OCI-M2 (cell line): ENCODE results near the gene RUVBL2.

Experiments
- DNase-seq: peaks from one replicate; lab custom pipeline; 2025; ENCODE audit not compliant: unreplicated experiment; lab: John Stamatoyannopoulos, UW

The RUVBL2 gene

DNA sequence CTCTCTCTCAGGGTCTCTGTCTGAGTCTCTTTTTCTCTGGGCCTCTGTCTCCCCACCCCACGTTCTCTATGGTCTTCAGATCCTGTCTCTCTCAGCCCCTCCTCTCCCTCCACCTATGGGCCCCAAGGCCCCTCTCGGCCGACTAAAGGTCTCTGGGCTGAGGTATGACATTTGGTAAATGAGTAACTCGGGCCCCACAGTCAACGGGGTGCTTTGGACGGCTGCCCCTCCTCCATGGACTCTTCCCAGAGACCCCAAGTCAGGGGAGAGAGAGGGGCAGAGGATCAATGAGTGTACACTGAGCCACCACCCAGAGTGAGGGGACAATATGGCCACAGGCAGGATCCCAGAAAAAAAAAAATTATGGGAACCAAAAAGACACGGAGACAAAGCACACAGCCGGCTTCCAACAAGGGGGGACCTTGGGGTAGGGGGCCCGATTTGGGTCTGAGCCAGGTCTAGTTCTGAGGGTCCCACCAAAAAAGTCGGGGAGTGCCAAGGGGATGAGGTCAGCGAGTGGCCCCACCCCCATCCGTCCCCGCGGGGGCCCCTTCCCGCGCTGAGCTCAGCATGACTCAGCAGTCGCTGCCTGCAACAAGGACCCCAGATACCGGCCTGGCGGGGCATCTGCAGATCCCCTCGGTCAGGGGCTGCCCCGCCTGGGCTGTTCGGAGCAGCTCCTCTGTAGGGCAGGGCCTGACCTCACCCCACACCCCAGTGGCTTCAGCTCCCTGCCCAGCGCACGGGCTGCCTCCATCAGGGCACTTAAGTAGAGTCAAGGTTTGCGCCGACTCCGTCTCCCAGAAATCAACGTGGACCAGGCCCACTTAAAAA lies 30.1 kb upstream of the RUVBL2 start:
- peak; percentile 47 for DNase-seq

DNA sequence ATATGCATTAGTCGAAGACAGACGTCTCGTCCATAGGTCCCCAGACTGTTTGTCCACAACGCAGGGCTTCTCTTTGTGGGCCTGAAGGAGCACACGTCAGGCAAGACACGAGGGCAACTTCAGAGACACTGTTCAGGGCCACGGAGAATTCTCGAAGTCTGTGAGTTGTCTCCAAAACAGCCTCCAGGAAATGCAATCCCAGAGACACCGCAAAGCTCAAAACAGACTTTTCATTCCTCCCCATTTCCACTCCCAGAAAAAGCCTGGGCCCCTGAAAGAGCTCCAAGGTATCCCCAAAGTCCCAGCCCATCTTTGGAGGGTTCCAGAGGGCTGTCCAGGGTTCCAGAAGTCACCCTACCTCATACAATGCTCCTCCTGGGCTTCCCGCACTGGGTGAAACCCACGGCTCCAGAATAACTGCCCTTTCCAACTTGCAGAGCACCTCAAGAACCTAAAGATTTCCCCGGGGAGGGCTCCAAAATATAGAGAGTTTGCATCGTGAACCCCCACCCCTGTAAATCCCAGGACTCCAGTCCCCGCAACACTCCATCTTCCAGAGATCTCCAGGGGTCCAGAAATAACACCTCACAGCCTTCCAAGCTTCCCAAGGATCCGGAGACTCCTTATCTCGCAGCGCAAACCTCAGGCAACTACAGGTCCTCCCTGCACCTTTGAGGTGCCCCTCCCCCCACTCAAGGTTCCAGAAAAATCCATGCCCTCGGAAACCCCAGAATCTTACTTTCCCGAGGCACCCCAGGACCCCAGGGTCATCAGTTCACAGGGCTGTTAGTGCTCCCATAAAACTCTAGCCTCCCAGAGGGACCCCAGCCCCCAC lies 29.3 kb upstream of the RUVBL2 start:
- no peak for DNase-seq

DNA sequence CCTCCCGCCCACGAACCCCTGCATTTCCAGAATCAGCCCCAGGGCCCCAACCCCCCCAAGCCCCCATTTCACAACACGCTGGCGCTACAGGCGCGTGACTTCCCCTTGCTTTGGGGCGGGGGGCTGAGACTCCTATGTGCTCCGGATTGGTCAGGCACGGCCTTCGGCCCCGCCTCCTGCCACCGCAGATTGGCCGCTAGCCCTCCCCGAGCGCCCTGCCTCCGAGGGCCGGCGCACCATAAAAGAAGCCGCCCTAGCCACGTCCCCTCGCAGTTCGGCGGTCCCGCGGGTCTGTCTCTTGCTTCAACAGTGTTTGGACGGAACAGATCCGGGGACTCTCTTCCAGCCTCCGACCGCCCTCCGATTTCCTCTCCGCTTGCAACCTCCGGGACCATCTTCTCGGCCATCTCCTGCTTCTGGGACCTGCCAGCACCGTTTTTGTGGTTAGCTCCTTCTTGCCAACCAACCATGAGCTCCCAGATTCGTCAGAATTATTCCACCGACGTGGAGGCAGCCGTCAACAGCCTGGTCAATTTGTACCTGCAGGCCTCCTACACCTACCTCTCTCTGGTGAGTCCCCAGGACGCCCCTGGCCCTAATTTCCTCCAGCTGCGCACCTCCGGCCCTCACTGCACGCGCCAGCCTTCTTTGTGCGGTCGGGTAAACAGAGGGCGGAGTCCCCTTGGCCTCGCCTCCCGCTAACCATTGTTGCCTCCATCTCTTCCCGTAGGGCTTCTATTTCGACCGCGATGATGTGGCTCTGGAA lies 28.5 kb upstream of the RUVBL2 start, which contains the start of gene FTL:
TSS of gene FTL (plus strand) at position 270 of the 766 bp plus-strand sequence. CDS start at position 469, 199 bp downstream.
- DNase-seq = peak; percentile 91

DNA sequence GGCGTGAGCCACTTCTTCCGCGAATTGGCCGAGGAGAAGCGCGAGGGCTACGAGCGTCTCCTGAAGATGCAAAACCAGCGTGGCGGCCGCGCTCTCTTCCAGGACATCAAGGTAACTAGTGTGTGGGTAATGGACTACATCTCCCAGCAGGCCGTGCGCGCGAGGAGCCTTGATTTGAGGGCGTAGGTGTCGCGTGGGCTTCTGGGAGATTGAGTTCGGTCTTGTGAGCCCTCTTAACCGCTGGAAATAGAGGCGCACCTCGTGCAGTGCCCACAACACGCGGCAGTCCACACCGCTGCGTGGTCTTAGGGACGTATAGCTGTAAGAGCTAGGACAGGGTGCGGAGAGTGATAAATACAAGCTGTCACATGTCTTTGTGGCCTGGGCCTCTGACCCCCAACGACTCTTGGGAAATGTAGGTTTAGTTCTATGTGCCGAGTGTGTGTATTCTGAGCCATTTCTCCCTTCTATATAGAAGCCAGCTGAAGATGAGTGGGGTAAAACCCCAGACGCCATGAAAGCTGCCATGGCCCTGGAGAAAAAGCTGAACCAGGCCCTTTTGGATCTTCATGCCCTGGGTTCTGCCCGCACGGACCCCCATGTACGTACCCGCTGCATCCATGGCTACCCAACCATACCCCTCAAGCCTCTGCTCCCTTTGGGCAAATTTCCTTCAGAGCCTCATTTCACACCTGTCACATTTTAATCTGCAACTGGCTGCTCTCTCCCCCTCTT lies 27.7 kb upstream of the RUVBL2 start:
- DNase-seq = peak; percentile 28

DNA sequence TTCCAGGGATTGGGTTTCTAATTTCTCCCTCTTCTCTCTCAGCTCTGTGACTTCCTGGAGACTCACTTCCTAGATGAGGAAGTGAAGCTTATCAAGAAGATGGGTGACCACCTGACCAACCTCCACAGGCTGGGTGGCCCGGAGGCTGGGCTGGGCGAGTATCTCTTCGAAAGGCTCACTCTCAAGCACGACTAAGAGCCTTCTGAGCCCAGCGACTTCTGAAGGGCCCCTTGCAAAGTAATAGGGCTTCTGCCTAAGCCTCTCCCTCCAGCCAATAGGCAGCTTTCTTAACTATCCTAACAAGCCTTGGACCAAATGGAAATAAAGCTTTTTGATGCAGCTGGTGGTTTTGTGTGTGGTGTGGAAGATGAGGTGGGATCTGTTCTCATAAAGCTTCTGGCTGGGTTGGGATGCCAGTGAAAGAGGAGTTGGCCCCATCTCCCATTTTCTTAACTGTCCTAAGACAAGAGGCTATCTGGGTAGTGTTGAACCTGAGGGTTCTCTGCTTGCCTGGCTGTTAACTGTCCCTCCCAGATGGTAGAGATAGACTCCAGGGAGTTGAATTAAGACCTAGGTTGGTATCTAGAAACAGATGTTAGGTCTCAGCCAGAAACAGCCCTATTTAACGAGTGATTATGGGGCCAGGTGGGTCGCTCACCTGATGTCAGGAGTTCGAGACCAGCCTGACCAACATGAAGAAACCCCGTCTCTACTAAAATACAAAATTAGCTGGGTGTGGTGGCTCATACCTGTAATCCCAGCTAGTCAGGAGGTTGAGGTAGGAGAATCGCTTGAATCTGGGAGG lies 26.9 kb upstream of the RUVBL2 start:
- no peak for DNase-seq

DNA sequence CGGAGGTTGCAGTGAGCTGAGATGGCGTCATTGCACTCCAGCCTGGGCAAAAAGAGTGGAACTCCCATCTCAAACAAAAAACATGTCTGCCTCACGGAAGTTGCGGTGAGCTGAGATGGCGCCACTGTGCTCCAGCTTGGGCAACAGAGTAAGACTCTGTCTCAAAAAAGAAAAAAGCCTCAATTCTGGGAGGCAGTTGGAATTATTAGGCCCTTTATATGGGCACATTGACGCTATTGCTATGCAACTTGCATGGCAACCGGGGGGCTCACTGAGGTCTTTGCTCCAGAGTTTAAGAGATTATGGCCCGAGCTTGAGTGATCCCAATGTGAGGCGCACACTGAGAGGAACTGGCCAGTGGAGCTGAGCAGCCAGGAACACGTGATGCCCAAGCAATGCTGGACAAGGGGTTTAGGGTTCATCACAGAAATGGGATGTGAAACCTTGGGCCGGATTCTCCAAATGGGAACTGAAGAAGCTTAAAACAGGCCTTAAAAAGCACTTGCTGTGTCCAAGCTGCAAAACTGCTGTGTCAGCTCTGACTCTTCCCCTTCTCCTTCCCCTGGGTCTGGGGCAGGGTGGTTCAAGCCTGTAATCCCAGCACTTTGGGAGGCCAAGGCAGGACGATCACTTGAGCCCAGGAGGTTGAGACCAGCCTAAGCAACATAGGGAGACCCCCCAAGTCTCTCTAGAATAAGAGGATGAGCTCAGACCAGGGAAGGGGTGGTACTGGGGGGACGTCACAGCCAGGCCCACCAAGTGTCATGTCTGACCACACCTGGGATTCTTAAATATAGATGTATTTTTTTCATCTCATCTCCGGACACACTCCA lies 26.1 kb upstream of the RUVBL2 start:
- DNase-seq = no peak

DNA sequence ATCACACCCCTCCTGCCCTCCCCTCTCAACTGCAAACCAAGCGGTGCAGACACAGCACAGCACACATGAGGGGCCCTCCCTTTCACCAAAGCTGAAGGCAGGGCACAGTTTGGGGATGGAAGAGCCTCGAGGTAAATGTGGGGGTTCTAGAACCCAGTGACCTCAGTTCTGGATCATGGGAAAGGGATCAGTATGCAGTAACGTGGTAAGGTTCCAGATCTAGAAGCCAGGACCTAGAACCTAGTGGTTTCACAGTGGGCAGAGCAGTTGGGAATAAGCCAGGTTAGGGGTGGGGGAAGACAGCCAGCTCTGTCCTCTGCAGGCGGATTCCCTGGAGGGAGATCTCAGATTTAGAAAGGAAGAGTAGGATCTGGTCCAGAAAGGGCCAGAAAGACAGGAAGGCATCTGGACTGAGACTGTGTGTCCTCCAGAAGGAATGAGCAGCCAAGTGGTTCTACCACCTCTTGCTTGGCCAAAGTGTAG lies 25.5 kb upstream of the RUVBL2 start:
- no peak for DNase-seq

DNA sequence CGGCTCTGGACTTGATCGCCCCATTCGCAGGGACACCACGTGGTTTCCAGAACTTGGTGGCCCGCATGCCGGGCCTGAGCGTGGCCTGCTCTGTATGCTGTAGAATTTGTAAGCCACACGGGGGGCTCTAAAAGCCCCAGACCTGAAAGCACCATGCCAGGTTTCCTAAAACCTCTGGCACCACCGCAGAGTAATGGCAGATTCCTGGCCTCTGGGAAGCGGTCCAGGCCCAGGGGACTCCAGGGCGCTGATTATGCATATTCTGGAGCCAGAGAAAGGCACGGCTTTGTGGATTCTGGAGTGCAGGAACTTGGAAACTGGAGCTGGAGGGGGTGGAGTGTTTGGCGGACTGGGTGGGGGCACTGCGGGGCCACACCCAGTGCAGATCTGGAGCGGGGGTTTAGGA lies 24.9 kb upstream of the RUVBL2 start:
- DNase-seq = no peak

DNA sequence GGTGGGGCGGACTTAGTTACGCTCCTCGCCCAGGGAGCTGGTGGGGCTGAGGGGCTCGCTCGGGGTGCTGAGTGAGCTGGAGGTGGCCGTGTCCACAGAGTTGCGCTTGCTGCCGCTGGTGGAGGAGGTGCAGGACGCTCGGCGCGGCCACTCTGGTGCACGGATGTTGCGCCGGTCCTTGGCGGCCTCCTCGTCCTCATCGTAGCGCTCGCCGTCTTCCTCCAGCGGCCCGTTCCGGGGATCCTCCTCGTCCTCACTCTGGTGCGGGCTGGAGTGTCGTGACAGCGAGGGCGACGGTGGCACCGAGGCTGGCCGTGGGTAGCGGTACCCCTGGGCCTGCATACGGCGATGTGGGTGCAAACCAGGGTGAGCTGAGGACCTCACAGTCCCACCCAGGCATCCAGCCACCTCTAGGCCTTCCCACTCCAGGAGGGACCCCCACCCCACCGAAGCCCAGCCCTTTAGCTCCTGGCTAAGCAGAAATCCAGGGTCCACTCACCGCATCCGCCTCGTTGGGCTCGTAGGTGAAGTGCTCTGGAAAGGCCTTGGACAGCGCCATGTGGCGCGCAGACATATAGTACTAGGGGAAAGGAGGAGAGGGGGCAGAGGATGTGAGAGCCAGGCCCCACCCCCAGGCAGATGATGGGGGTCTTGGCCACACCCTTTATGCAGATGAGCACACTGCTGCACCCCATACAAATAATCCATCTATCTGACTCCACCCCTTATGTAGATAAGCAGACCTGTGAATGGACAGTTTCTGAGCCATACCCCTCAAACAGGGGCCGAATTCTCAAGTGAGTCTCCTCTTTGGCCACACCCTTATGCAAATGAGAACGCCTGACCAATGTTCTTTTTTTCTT lies 24.2 kb upstream of the RUVBL2 start:
- DNase-seq = no peak

DNA sequence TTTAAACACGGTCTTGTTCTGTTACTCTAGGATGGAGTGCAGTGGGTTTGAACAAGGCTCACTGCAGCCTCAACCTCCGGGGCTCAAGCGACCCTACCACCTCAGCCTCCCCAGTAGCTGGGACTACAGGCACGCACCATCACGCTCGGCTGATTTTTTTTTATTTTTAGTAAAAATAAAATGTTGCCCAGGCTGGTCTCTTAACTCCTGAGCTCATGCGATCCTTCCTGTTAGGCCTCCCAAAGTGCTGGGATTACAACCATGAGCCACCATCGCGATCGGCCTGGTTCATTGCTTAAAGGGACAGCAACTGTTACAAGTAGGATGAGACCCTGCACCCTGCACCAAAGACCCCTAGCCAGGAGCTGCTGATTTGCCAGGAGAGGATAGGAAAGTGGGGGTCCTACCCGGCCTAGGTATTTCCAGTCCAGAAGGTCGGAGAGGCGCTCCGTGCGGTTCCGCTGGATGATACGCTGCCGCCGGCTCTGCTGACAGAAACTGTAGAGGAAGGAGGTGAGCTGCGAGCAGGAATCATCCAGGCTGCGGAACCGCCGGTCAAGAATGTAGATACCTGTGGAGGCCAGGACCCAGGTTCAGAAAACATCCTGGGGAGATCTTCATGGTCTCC lies 23.4 kb upstream of the RUVBL2 start:
- DNase-seq = no peak

DNA sequence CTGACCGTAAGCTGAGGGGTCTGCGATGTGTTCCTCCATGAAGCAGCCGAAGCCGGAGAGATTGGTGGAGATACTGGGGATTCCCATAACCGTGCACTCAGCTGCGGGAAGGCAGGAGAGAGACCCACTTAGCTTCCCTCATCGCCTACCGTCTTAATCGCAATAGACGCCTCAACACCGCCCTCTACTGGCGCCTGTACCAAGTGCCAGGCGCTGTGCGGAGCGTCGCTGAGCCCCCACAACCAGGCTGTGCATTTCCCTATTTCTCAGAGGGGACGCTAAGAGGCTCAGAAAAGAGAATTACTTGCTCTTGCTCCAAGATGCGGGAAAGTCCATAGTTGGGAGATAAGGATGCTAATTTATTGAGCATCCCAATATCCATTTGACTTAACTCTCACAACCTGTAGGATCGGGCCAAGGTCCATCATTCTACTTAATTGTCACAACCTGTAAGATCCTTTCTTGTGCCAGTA lies 22.7 kb upstream of the RUVBL2 start:
- DNase-seq = peak; percentile 84

DNA sequence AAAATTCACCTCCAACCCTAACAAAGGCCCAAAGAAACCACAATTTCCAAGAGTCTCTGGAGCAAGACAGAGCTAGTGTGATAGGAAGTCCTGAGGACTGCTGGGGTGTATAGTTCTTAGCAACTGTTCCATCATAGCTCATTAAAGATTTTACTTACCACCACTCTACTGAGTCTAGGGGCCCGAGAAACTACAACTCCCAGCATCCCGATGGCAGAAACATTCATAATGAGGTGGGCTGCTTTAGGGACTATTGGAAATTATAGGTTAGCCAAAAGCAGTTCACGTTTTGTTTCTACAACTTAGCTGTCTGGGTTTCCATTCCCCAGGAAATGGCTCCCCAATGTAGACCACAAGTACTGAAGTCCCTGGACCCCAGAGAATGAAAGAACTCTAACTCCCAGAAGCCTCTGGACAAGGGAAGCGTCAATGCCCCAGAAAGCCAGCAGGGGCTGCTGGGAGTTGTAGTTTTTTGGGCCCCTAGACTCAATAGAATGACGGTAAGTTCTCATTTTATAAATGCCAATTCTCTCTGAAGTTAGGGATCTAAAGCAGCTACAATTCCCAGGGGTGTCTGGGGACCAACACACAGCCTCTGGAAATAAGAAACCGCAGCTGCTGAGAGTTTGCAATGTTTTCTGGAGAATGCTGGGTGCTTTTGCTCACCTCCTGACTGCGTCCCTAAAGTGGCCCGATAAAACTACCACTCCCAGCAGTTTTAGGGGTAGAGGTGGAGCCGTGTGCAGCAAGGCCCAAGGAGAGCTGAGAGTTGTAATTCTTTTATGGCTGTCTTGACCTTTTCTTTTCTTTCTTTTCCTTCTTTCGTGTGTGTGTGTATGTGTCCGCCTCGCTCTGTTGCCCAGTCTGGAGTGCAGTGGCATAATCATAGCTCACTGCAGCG lies 17.5 kb upstream of the RUVBL2 start:
- no peak for DNase-seq

DNA sequence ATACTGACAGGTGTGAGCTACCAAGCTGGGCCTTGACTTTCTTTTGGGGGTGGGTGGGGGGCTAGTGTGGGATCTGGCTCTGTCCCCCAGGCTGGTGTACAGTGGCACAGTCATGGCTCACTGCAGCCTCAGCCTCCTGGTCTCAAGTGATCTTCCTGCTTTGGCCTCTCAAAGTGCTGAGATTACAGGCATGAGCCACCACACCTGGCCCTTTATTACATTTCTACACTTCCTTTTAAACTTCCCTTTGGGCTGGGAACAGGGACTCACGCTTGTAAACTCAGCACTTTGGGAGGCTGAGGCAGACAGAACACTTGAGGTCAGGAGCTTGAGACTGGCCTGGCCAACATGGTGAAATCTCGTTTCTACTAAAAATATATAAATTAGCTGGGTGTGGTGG lies 16.6 kb upstream of the RUVBL2 start:
- no peak for DNase-seq

DNA sequence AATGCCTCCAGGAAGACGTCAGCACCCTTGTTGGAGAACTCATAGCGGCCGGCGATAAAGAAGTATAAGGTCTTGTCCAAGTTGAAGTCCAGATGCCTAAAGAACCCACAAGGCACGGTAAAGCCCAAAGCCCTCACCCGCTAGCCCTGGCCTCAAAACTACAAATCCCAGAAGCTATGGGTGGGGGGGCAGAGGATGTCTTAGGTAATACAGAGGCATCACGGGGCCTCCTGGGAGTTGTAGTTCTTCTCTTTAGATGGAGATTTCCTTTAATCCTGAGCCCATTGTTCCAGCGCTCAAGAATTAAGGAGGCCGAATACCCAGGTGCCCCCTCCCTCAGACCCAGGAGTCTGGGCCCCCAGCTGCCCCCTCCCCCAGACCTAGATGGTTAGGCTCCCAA lies 11.4 kb upstream of the RUVBL2 start:
- DNase-seq = no peak

DNA sequence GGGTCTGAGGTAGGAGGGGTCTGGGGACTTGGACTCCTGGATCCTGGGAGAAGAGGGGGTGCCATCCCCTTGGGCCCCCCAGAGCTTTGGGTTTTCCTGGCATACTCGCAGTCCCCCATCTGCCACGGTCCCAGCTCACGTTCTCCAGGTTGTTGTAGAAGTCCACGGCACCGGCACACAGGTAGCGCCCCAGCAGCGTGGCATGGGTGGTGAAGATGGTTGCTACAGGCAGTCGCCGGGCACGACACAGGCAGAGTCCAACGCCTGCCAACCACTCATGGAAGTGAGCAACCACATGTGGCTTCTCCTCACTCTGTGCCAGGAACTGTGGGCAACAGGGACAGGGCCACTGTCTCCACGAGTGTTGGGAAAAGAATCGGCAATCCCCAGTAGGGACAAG lies 8.0 kb upstream of the RUVBL2 start:
- no peak for DNase-seq

DNA sequence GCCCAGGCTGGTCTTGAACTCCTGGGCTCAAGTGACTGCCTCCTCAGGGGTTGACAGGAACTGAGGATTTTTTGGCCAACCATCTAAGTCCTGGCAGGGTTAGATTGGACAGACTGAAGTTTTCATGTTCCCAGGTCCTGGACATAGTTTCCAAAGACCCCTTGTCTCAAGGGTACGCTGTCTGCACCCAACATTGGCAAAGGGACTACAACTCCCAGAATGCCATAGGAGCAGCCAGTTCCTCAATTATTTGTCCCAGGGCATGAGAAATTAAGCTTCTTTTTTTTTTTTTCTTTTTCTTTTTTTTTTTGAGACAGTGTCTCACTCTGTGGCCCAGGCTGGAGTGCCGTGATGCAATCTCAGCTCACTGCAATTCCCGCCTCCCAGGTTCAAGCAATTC lies 7.5 kb upstream of the RUVBL2 start:
- no peak for DNase-seq
